ENCODE results near the gene RPH3AL. TPM values are rescaled to one million over a fixed set of nuclear protein-coding genes. Genes with fewer than 3 reads are reported as not detected.

Gene RPH3AL
- total and polyA plus RNA-seq, 10 of the 15 experiments (the other 5 are each of a cell fraction or from before 2014, with no cell fraction given): 0.04 to 1.2 (median 0.47) TPM; not detected in 2

- Histone ChIP-seq H4K20me1 (ENCODE audit: control insufficient read depth, insufficient read depth) (no peaks in the 10 kb centered on the region), H3K4me1 (ENCODE audit: control insufficient read depth, insufficient read depth, low read length) (no peaks in the 10 kb centered on the region), H3K4me3 (no peak overlapping the region), H3K79me2 (ENCODE audit: control insufficient read depth, insufficient read depth, low read length) (no peaks in the 10 kb centered on the region), H3K36me3 (ENCODE audit: control insufficient read depth in 2 of 2, insufficient read depth in 2 of 2, low read length in 1 of 2) (no peaks in the 10 kb centered on the region), H3K27me3 (replicated peaks in 1 of 2; ENCODE audit: control insufficient read depth in 2 of 2, insufficient read depth in 2 of 2, low read length in 1 of 2) (no peaks in the 10 kb centered on the region), H3K27ac (ENCODE audit: control insufficient read depth, insufficient read depth) (no peak overlapping the region), H3K4me2 (ENCODE audit: control insufficient read depth, insufficient read depth) (no peak overlapping the region), H3K9me3 (replicated peaks; ENCODE audit: control insufficient read depth, insufficient read depth, low read length) (no peaks in the 10 kb centered on the region), H3K9ac (ENCODE audit: control insufficient read depth, insufficient read depth, low read length) (no peak overlapping the region), H2AFZ (ENCODE audit: control insufficient read depth, low read depth, low read length) (no peak overlapping the region)
- 57% methylated on average over 14 of the region's 16 CpGs for WGBS (ENCODE audit: insufficient coverage, insufficient replicate concordance, low lambda C conversion rate, missing lambda C conversion rate)
- no peak for FAIRE-seq
- ChIA-PET CTCF (no interaction called here), SMC1A (ENCODE audit: uncharacterized antibody, unreplicated experiment) (no interaction called here), RAD21 (ENCODE audit: unreplicated experiment) (no interaction called here), POLR2A (no interaction called here)
- BruUV-seq (replicated peaks): no TSS peak
- ATAC-seq: no peak
- DNase-seq (ENCODE audit: low read depth, low spot score): no peak
- TF ChIP-seq PML (IDR thresholded peaks at IDR 0.05; ENCODE audit: low read length): no peak
- TF ChIP-seq POLR2A (IDR thresholded peaks at IDR 0.05; ENCODE audit: low read depth, low read length): no peak
- no peak for TF ChIP-seq ZNF217 (IDR thresholded peaks at IDR 0.05)
- TF ChIP-seq HDAC6 (IDR thresholded peaks at IDR 0.05; ENCODE audit: unreplicated experiment): no peak
- no peak for TF ChIP-seq ZBED1 (IDR thresholded peaks at IDR 0.05; ENCODE audit: borderline replicate concordance)
- no peak for TF ChIP-seq CUX1 (IDR thresholded peaks at IDR 0.05; ENCODE audit: insufficient replicate concordance, low read depth, low read length)
- no peak for TF ChIP-seq NR2F1 (conservative IDR thresholded peaks at IDR 0.05)
- TF ChIP-seq IRF5 (IDR thresholded peaks at IDR 0.05; ENCODE audit: borderline replicate concordance): no peak
- TF ChIP-seq GATAD2B (conservative IDR thresholded peaks at IDR 0.05; ENCODE audit: low read depth): no peak
- no peak for TF ChIP-seq ZBTB33 (IDR thresholded peaks at IDR 0.05)
- TF ChIP-seq KDM1A (IDR thresholded peaks at IDR 0.05; ENCODE audit: borderline replicate concordance): no peak
- in situ Hi-C loops (cut with MboI) (no loop called here), intact Hi-C loops (cut with micrococcal nuclease; ENCODE audit: unreplicated experiment) (loop anchor here (5.0 kb wide), 1 partner anchor 164 kb away; a partner anchor contains a TSS)
Observed at GRCh38 chr17:306116-306515, 46.5 kb downstream of the RPH3AL start.
